DOHH2 (cell line): ENCODE data around the gene HEBP2.

Experiments used
- CTCF ChIP-seq: fragments of 200-600 bp; sonication (generic); IDR thresholded peaks from one replicate; pipeline ENCODE4 v1.5.1; 2014; ENCODE audit warnings: antibody characterized with exemption, mild to moderate bottlenecking, low read depth, low read length; ENCODE audit not compliant: poor library complexity, severe bottlenecking
- EZH2phosphoT487 ChIP-seq: fragments of 200-600 bp; sonication (generic); IDR thresholded peaks from 2 replicates; pipeline ENCODE4 v1.6.1; 2017; ENCODE audit warnings: borderline replicate concordance, mild to moderate bottlenecking, antibody characterized with exemption, low read length, moderate library complexity, mixed read lengths

- no peak for TF ChIP-seq CTCF
- no peak for TF ChIP-seq EZH2phosphoT487
Measured at GRCh38 chr6:138382498-138383265, 21.3 kb upstream of the HEBP2 start.
